Measurements from ENCODE around the gene CTSZ.
"Not testable (repeated sequence)": the region's sequence is repeated elsewhere in the genome, so short reads cannot be mapped to it uniquely, and the experiment has no call there.

The CTSZ gene

GRCh38 chr20:58963060-58963584 lies 43.9 kb downstream of the CTSZ start:
- no peaks in the 10 kb centered on the region; the same call in 1 of the 2 replicates for H3K27me3 ChIP-seq (ENCODE audit: control insufficient read depth, insufficient read depth, low read length)
- no peaks in the 10 kb centered on the region for H3K36me3 ChIP-seq (ENCODE audit: control insufficient read depth, insufficient read depth, low read length)
- H3K27ac ChIP-seq (ENCODE audit: low read depth, low read length) = no peak overlapping the region
- H3K4me1 ChIP-seq (ENCODE audit: control insufficient read depth, insufficient read depth, low read length) = no peaks in the 10 kb centered on the region
- H3K9me3 ChIP-seq (ENCODE audit: control insufficient read depth, insufficient read depth, low read length) = no peaks in the 10 kb centered on the region
- no peak overlapping the region for H3K9ac ChIP-seq (ENCODE audit: low read depth, low read length)
- H3K4me3 ChIP-seq (ENCODE audit: low read depth, low read length) = no peak overlapping the region

GRCh38 chr20:58959652-58960051 lies 47.4 kb downstream of the CTSZ start:
- no peaks in the 10 kb centered on the region; the same call in 1 of the 2 replicates for H3K27me3 ChIP-seq (ENCODE audit: control insufficient read depth, insufficient read depth, low read length)
- no peaks in the 10 kb centered on the region for H3K9me3 ChIP-seq (ENCODE audit: control insufficient read depth, insufficient read depth, low read length)
- H3K9ac ChIP-seq (ENCODE audit: low read depth, low read length) = no peak overlapping the region
- no peak overlapping the region for H3K4me3 ChIP-seq (ENCODE audit: low read depth, low read length)
- no peaks in the 10 kb centered on the region for H3K36me3 ChIP-seq (ENCODE audit: control insufficient read depth, insufficient read depth, low read length)
- H3K4me1 ChIP-seq (ENCODE audit: control insufficient read depth, insufficient read depth, low read length) = no peaks in the 10 kb centered on the region
- H3K27ac ChIP-seq (ENCODE audit: low read depth, low read length) = no peak overlapping the region

GRCh38 chr20:58956078-58956477 lies 51.0 kb downstream of the CTSZ start:
- H3K36me3 ChIP-seq (ENCODE audit: control insufficient read depth, insufficient read depth, low read length) = no peaks in the 10 kb centered on the region
- H3K27me3 ChIP-seq (ENCODE audit: control insufficient read depth, insufficient read depth, low read length) = no peaks in the 10 kb centered on the region; the same call in 1 of the 2 replicates
- H3K4me1 ChIP-seq (ENCODE audit: control insufficient read depth, insufficient read depth, low read length) = no peaks in the 10 kb centered on the region
- no peak overlapping the region for H3K9ac ChIP-seq (ENCODE audit: low read depth, low read length)
- H3K9me3 ChIP-seq (ENCODE audit: control insufficient read depth, insufficient read depth, low read length) = no peaks in the 10 kb centered on the region
- no peak overlapping the region for H3K27ac ChIP-seq (ENCODE audit: low read depth, low read length)
- no peak overlapping the region for H3K4me3 ChIP-seq (ENCODE audit: low read depth, low read length)

- no peak overlapping the region for H3K9ac ChIP-seq (ENCODE audit: low read depth, low read length)
- H3K36me3 ChIP-seq (ENCODE audit: control insufficient read depth, insufficient read depth, low read length) = no peaks in the 10 kb centered on the region
- H3K4me1 ChIP-seq (ENCODE audit: control insufficient read depth, insufficient read depth, low read length) = no peaks in the 10 kb centered on the region
- no peak overlapping the region for H3K4me3 ChIP-seq (ENCODE audit: low read depth, low read length)
- H3K27ac ChIP-seq (ENCODE audit: low read depth, low read length) = no peak overlapping the region
- no peaks in the 10 kb centered on the region for H3K9me3 ChIP-seq (ENCODE audit: control insufficient read depth, insufficient read depth, low read length)
- no peaks in the 10 kb centered on the region for H3K27me3 ChIP-seq (ENCODE audit: control insufficient read depth, insufficient read depth, low read length)
These were observed 54.0 kb downstream of the CTSZ start for GRCh38 chr20:58953050-58953449.

- no peaks in the 10 kb centered on the region for H3K4me1 ChIP-seq (ENCODE audit: control insufficient read depth, insufficient read depth, low read length)
- H3K27ac ChIP-seq (ENCODE audit: low read depth, low read length) = no peak overlapping the region
- H3K27me3 ChIP-seq (ENCODE audit: control insufficient read depth, insufficient read depth, low read length) = no peaks in the 10 kb centered on the region
- no peak overlapping the region for H3K4me3 ChIP-seq (ENCODE audit: low read depth, low read length)
- H3K9ac ChIP-seq (ENCODE audit: low read depth, low read length) = no peak overlapping the region
- no peaks in the 10 kb centered on the region for H3K36me3 ChIP-seq (ENCODE audit: control insufficient read depth, insufficient read depth, low read length)
- H3K9me3 ChIP-seq (ENCODE audit: control insufficient read depth, insufficient read depth, low read length) = no peaks in the 10 kb centered on the region
These were observed 56.5 kb downstream of the CTSZ start for GRCh38 chr20:58950603-58951002.

- H3K4me1 ChIP-seq (ENCODE audit: control insufficient read depth, insufficient read depth, low read length); H3K36me3 ChIP-seq (ENCODE audit: control insufficient read depth, insufficient read depth, low read length); H3K9me3 ChIP-seq (ENCODE audit: control insufficient read depth, insufficient read depth, low read length); H3K9ac ChIP-seq (ENCODE audit: low read depth, low read length); H3K27me3 ChIP-seq (ENCODE audit: control insufficient read depth, insufficient read depth, low read length); H3K27ac ChIP-seq (ENCODE audit: low read depth, low read length); H3K4me3 ChIP-seq (ENCODE audit: low read depth, low read length): not testable (repeated sequence)
These were observed 59.2 kb downstream of the CTSZ start for GRCh38 chr20:58947797-58948388.

GRCh38 chr20:58945965-58946631 lies 61.0 kb downstream of the CTSZ start:
- H3K9ac ChIP-seq (ENCODE audit: low read depth, low read length) = no peak overlapping the region
- H3K27ac ChIP-seq (ENCODE audit: low read depth, low read length) = no peak overlapping the region
- H3K4me1 ChIP-seq (ENCODE audit: control insufficient read depth, insufficient read depth, low read length) = no peaks in the 10 kb centered on the region
- no peak overlapping the region for H3K4me3 ChIP-seq (ENCODE audit: low read depth, low read length)
- no peaks in the 10 kb centered on the region for H3K9me3 ChIP-seq (ENCODE audit: control insufficient read depth, insufficient read depth, low read length)
- no peaks in the 10 kb centered on the region for H3K36me3 ChIP-seq (ENCODE audit: control insufficient read depth, insufficient read depth, low read length)
- no peaks in the 10 kb centered on the region for H3K27me3 ChIP-seq (ENCODE audit: control insufficient read depth, insufficient read depth, low read length)
